Measurements from ENCODE around the gene ANKLE2.

DNA sequence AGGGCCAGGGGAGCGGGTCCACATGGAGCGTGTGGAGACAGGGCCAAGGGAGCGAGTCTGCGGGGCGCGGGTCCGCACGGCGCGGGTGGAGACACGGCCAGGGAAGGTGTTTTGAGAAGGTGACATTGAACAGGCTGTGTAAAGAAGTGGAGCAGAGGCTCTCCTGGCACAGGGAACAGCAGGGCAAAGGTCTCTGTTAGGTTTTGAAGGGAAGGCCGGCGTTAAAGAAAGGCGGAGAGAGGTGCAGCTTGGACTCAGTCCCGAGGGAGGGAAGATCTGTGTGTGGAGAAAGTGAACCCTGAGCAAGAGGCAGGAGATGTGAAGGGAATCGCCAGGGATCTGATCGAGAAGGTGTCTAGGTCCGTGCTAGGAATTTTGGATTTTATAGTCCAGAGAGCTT is 72.4 kb downstream of the ANKLE2 start:
- no peak for TF ChIP-seq SMC3 (conservative IDR thresholded peaks at IDR 0.05; ENCODE audit: poor library complexity)
- no peak for TF ChIP-seq POLR2AphosphoS5 (IDR thresholded peaks at IDR 0.05)
- TF ChIP-seq MXI1 (conservative IDR thresholded peaks at IDR 0.05; ENCODE audit: poor library complexity, severe bottlenecking), result no peak
- no peak for TF ChIP-seq TAF1 (IDR thresholded peaks at IDR 0.05; ENCODE audit: low read depth)
- TF ChIP-seq, protein P1, sequence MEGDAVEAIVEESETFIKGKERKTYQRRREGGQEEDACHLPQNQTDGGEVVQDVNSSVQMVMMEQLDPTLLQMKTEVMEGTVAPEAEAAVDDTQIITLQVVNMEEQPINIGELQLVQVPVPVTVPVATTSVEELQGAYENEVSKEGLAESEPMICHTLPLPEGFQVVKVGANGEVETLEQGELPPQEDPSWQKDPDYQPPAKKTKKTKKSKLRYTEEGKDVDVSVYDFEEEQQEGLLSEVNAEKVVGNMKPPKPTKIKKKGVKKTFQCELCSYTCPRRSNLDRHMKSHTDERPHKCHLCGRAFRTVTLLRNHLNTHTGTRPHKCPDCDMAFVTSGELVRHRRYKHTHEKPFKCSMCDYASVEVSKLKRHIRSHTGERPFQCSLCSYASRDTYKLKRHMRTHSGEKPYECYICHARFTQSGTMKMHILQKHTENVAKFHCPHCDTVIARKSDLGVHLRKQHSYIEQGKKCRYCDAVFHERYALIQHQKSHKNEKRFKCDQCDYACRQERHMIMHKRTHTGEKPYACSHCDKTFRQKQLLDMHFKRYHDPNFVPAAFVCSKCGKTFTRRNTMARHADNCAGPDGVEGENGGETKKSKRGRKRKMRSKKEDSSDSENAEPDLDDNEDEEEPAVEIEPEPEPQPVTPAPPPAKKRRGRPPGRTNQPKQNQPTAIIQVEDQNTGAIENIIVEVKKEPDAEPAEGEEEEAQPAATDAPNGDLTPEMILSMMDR (IDR thresholded peaks at IDR 0.05; ENCODE audit: poor library complexity, severe bottlenecking), result no peak

Data from neural cell (in vitro differentiated cells).